Endothelial cell of umbilical vein (primary cell): ENCODE results near the gene CSK. TPM values are rescaled to one million over a fixed set of nuclear protein-coding genes. Genes with fewer than 3 reads are reported as not detected.

Experiments
- BruUV-seq: library from RNA; stranded (reverse); fragments of 400-500 nt; replicated peaks from 2 replicates; lab custom pipeline; 2021; lab: Mats Ljungman, UMichigan
- CTCF ChIA-PET: fragments of 300-600, 350-600 bp; sonication (Branson Sonifier 250); formaldehyde crosslinking; loops from one replicate; lab custom pipeline; 2021; ENCODE audit warnings: antibody characterized with exemption, inconsistent platforms; lab: Charles Lee
- POLR2A ChIA-PET: fragments of 300-600, 350-600 bp; sonication (Branson Sonifier 250); formaldehyde crosslinking; loops from one replicate; lab custom pipeline; 2021; ENCODE audit warnings: antibody characterized with exemption, inconsistent platforms; lab: Charles Lee
- DNase-seq: peaks from one replicate; pipeline ENCODE4 v3.0.0-alpha.2; 2011; ENCODE audit warnings: low read depth, low spot score
- FAIRE-seq: peaks from 2 replicates; lab custom pipeline; 2011; peaks lifted over from hg19 to GRCh38; lab: Jason Lieb, UNC
- H2AFZ ChIP-seq: 2 replicates; pipeline ENCODE4 v1.6.0; 2012; ENCODE audit warnings: low read depth, low read length, control low read depth, inconsistent platforms
- H3K27ac ChIP-seq: 2 replicates; pipeline ENCODE4 v1.5.1; 2011; ENCODE audit warnings: low read depth, mild to moderate bottlenecking, control low read depth, low read length, moderate library complexity; ENCODE audit not compliant: insufficient read depth
- H3K27me3 ChIP-seq, 2 experiments: 2 replicates each; pipeline versions ENCODE4 v1.6.0 to v1.6.1; 2011; ENCODE audit warnings: low read length in 2 of 2, mixed read lengths in 1 of 2; ENCODE audit not compliant: control insufficient read depth in 2 of 2, insufficient read depth in 2 of 2
- H3K36me3 ChIP-seq, 2 experiments: 2 replicates in 1 of 2; 3 replicates in 1 of 2; pipeline ENCODE4 v1.5.1; 2011; ENCODE audit warnings: low read length in 2 of 2, mild to moderate bottlenecking in 1 of 2, moderate library complexity in 1 of 2; ENCODE audit not compliant: control insufficient read depth in 2 of 2, insufficient read depth in 2 of 2; ENCODE audit errors: extremely low read depth in 1 of 2
- H3K4me1 ChIP-seq: 3 replicates; pipeline ENCODE4 v1.5.1; 2011; ENCODE audit warnings: mild to moderate bottlenecking, low read length; ENCODE audit not compliant: control insufficient read depth, insufficient read depth; ENCODE audit errors: extremely low read depth
- H3K4me2 ChIP-seq: 2 replicates; pipeline ENCODE4 v1.6.1; 2011; ENCODE audit warnings: low read length, control low read depth, mixed read lengths; ENCODE audit not compliant: insufficient read depth
- H3K4me3 ChIP-seq, 3 experiments: fragments of 200-600 bp in 1 of 3; sonication (generic), shearing (Covaris generic) in 1 of 3; replicated peaks in 1 of 3; 2 replicates each; pipeline ENCODE4 v1.5.1; 2011 to 2016; ENCODE audit warnings: control low read depth in 3 of 3, low read length in 3 of 3, mild to moderate bottlenecking in 2 of 3, inconsistent platforms in 1 of 3, low read depth in 1 of 3, moderate library complexity in 1 of 3; ENCODE audit not compliant: insufficient read depth in 1 of 3
- H3K79me2 ChIP-seq: 2 replicates; pipeline ENCODE4 v1.6.0; 2012; ENCODE audit warnings: low read length, inconsistent platforms; ENCODE audit not compliant: control insufficient read depth, insufficient read depth
- H3K9ac ChIP-seq: replicated peaks from 2 replicates; pipeline ENCODE3; 2011; ENCODE audit warnings: low read length, control low read depth; ENCODE audit not compliant: insufficient read depth; ENCODE audit errors: extremely low read depth
- H3K9me1 ChIP-seq: replicated peaks from 3 replicates; pipeline ENCODE4 v1.6.0; 2011; ENCODE audit warnings: mild to moderate bottlenecking, low read length; ENCODE audit not compliant: control insufficient read depth, insufficient read depth; ENCODE audit errors: extremely low read depth
- H3K9me3 ChIP-seq: replicated peaks from 2 replicates; pipeline ENCODE4 v1.5.1; 2012; ENCODE audit warnings: low read length, inconsistent platforms; ENCODE audit not compliant: control insufficient read depth, insufficient read depth
- H4K20me1 ChIP-seq: replicated peaks from 2 replicates; pipeline ENCODE3; 2011; ENCODE audit warnings: mild to moderate bottlenecking, low read length; ENCODE audit not compliant: control insufficient read depth, insufficient read depth; ENCODE audit errors: extremely low read depth
- CTCF ChIP-seq, 2 donors: IDR thresholded peaks; 1 replicate in 1 of 2; 2 replicates in 1 of 2; pipeline ENCODE4 v1.5.1; 2011; ENCODE audit warnings: low read length in 2 of 2, mild to moderate bottlenecking in 2 of 2, moderate library complexity in 2 of 2, control low read depth in 1 of 2, inconsistent platforms in 1 of 2, low read depth in 1 of 2; ENCODE audit not compliant: insufficient read depth in 1 of 2; ENCODE audit errors: extremely low read depth in 1 of 2
- EZH2 ChIP-seq: IDR thresholded peaks from 2 replicates; pipeline ENCODE4 v1.6.1; 2012; ENCODE audit warnings: borderline replicate concordance, low read depth, mild to moderate bottlenecking, moderate library complexity, low read length, inconsistent platforms; ENCODE audit not compliant: severe bottlenecking
- FOS ChIP-seq: IDR thresholded peaks from 2 replicates; pipeline ENCODE4 v1.6.1; 2011; ENCODE audit warnings: mild to moderate bottlenecking, low read length, moderate library complexity, borderline replicate concordance; ENCODE audit not compliant: insufficient read depth
- JUN ChIP-seq: IDR thresholded peaks from 2 replicates; pipeline ENCODE4 v1.6.1; 2011; ENCODE audit warnings: borderline replicate concordance, low read depth; ENCODE audit not compliant: insufficient read length, insufficient read depth
- POLR2AphosphoS5 ChIP-seq: IDR thresholded peaks from 2 replicates; pipeline ENCODE4 v1.6.1; 2012; ENCODE audit warnings: low read depth, mild to moderate bottlenecking, control low read depth, low read length, moderate library complexity; ENCODE audit not compliant: insufficient read depth
- dilution Hi-C: fragments of 300-500 bp; cut with MboI; formaldehyde crosslinking; loops from one replicate; pipeline ENCODE4 v1.15.0; 2019; ENCODE audit warnings: low sequenced_read_pairs; ENCODE audit not compliant: extremely low pct_ligation_motif_present
- intact Hi-C: fragments of 100-400 bp; cut with micrococcal nuclease; formaldehyde crosslinking; loops from one replicate; pipeline ENCODE4 v1.10.0; 2022
- polyA plus RNA-seq, 4 experiments: library from polyadenylated mRNA; depleted of rRNA in 3 of 4; stranded (reverse) in 3 of 4; unstranded in 1 of 4; fragments of >200 nt; gene quantifications; 2 replicates each; pipeline versions ENCODE4 v1.2.1 to v1.2.3, GENCODE V29; 2011 to 2012; ENCODE audit warnings: missing spikeins in 1 of 4
- total RNA-seq: library from RNA; stranded (reverse); gene quantifications from 2 replicates; pipeline ENCODE4 v1.2.3, GENCODE V29; 2021

Gene CSK
- total and polyA plus RNA-seq, 2 donors (not counting 3 experiments of a cell fraction or from before 2014, with no cell fraction given): 41.2 to 104 TPM

DNA sequence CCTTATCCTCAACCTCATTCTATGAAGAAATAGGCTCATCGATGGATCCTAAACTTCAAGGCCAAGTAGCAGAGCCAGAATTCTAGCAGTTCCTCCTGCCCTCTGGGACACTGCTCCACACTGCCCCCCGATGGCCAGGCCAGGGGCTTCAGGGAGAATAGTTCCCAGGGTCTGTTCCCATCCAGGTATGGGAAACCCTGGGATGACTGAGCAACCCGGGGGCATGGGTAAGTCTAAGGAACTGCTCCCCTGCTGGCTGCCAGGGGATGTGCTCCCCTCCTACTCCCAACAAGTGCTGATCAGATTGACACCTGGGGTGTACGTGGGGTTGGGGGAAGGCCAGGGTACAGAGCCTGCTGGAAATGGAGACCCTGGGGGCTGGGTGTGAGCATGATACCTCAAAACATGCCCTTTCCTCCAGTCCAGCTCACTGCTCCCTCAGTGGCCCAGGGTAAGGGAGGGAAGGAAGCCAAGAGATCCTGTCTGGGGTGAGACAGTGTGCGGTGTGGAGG, 53.5 kb downstream of the CSK start:
- H3K4me1 ChIP-seq: no peaks in the 10 kb centered on the region
- no TSS peak for BruUV-seq
- no peak overlapping the region for H3K4me3 ChIP-seq
- no peaks in the 10 kb centered on the region for H3K79me2 ChIP-seq
- H4K20me1 ChIP-seq: no peaks in the 10 kb centered on the region
- peaks cover 0 to 6% of the 10 kb centered on the region in 2 experiments for H3K36me3 ChIP-seq
- dilution Hi-C loops (no loop called here), intact Hi-C loops (loop anchor here (1.0 to 2.0 kb wide), 2 partner anchors 35 to 64 kb away; no protein-coding TSS in a partner anchor)
- no peak overlapping the region for H3K9ac ChIP-seq
- H3K9me3 ChIP-seq: no peaks in the 10 kb centered on the region
- H3K27me3 ChIP-seq: no peaks in the 10 kb centered on the region
- no peaks in the 10 kb centered on the region for H3K9me1 ChIP-seq
- H3K27ac ChIP-seq: no peak overlapping the region
- CTCF ChIA-PET: interaction anchor here (0.5 to 2.2 kb wide), 12 partner anchors 9 to 88 kb away, joined by 3 to 28 read pairs (median 6); partner anchors contain the start of genes CPLX3 and CSK
- POLR2A ChIA-PET: no interaction called here
- FAIRE-seq: peak; percentile 77
- TF ChIP-seq FOS (no peak), EZH2 (no peak), POLR2AphosphoS5 (no peak), JUN (no peak), CTCF (IDR thresholded peaks at IDR 0.05; ENCODE audit: extremely low read depth in 1 of 2, insufficient read depth in 1 of 2, low read depth in 1 of 2, low read length in 2 of 2) (peak; percentile 86 to 87)
- no peak overlapping the region for H2AFZ ChIP-seq
- H3K4me2 ChIP-seq: no peak overlapping the region
- DNase-seq: peak; percentile 51
